ENCODE data around the gene ATP6V0B. TPM values are rescaled to one million over a fixed set of nuclear protein-coding genes. Genes with fewer than 3 reads are reported as not detected.

Gene ATP6V0B
- total RNA-seq, 2 donors from 2014 or later: 73.5 to 103 TPM

DNA sequence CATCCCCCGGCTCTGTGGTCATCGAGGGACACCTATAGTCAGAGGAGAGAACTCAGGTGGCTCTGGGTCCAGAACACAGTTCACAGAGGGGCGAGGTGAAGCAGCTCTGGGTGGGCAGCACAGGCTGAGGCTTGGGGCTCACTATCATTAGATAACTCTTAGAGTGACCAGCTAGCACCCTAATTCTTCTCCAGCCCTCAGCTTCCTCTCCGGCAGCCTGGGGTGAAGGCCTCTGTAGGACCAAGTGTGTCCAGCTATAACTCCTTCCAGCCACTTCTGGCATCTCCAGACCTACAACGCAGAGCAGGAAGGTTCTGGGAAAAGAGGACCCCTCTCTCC lies 39.8 kb upstream of the ATP6V0B start:
- TF ChIP-seq, protein P1, sequence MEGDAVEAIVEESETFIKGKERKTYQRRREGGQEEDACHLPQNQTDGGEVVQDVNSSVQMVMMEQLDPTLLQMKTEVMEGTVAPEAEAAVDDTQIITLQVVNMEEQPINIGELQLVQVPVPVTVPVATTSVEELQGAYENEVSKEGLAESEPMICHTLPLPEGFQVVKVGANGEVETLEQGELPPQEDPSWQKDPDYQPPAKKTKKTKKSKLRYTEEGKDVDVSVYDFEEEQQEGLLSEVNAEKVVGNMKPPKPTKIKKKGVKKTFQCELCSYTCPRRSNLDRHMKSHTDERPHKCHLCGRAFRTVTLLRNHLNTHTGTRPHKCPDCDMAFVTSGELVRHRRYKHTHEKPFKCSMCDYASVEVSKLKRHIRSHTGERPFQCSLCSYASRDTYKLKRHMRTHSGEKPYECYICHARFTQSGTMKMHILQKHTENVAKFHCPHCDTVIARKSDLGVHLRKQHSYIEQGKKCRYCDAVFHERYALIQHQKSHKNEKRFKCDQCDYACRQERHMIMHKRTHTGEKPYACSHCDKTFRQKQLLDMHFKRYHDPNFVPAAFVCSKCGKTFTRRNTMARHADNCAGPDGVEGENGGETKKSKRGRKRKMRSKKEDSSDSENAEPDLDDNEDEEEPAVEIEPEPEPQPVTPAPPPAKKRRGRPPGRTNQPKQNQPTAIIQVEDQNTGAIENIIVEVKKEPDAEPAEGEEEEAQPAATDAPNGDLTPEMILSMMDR (IDR thresholded peaks at IDR 0.05): no peak
- no peak for TF ChIP-seq POLR2A (IDR thresholded peaks at IDR 0.05)
- DNase-seq (no peak), ATAC-seq (no peak)
- 53 to 57% methylated on average over 5 of the region's 5 CpGs for WGBS, 2 donors
- Histone ChIP-seq H3K27me3 (no peaks in the 10 kb centered on the region), H3K27ac (peak overlapping the region in 3 of 4 donors; percentile 77 to 84 (median 80)), H3K9me3 (no peaks in the 10 kb centered on the region), H3K36me3 (replicated peaks in 1 of 2; ENCODE audit: insufficient read depth in 1 of 2, low read depth in 2 of 2) (no peaks in the 10 kb centered on the region), H3K4me1 (peaks cover 45% of the 10 kb centered on the region), H3K4me3 (no peak overlapping the region)
- intact Hi-C loops (cut with DNase I): loop anchor here (10.0 kb wide), 1 partner anchor 170 kb away; no protein-coding TSS in a partner anchor

DNA sequence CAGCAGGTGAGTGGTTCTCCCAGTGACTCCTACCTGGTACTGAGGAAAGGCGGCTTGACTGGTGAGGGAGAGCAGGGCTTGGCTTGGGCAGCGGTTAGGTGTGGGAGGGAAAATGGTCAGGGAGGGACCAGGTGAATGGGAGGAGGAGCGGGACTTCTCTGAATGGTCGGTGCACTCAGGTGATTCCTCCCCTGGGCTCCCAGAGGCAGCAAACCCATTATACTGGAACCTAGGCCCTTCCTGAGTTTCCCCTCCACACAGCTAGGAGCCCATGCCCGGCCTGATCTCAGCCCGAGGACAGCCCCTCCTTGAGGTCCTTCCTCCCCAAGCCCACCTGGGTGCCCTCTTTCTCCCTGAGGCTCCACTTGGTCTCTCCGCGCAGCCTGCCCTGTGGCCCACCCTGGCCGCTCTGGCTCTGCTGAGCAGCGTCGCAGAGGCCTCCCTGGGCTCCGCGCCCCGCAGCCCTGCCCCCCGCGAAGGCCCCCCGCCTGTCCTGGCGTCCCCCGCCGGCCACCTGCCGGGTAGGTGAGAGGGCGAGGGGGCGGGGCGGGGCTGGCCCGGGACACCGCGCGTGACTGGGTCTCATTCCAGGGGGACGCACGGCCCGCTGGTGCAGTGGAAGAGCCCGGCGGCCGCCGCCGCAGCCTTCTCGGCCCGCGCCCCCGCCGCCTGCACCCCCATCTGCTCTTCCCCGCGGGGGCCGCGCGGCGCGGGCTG lies 38.9 kb upstream of the ATP6V0B start:
- TF ChIP-seq, protein P1 (IDR thresholded peaks at IDR 0.05): peak in 1 of 7 experiments; percentile 2
- peak; percentile 44 to 69 (median 66) for TF ChIP-seq POLR2A (IDR thresholded peaks at IDR 0.05)
- intact Hi-C loops (cut with DNase I): loop anchor here (10.0 kb wide), 1 partner anchor 171 kb away; no protein-coding TSS in a partner anchor
- peak overlapping the region; percentile 65 to 84 (median 78) for H3K27ac ChIP-seq
- no peaks in the 10 kb centered on the region for H3K36me3 ChIP-seq (replicated peaks in 1 of 2; ENCODE audit: insufficient read depth in 1 of 2, low read depth in 2 of 2)
- ATAC-seq: peak; percentile 74
- 6 to 11% methylated on average over 8 to 25 of the region's 48 CpGs for WGBS, 2 donors
- no peaks in the 10 kb centered on the region for H3K27me3 ChIP-seq
- H3K4me1 ChIP-seq: peaks cover 45% of the 10 kb centered on the region
- DNase-seq: peak; percentile 72 to 87 (median 86)
- H3K9me3 ChIP-seq: no peaks in the 10 kb centered on the region
- peak overlapping the region in 1 of 2 donors; percentile 44 for H3K4me3 ChIP-seq

DNA sequence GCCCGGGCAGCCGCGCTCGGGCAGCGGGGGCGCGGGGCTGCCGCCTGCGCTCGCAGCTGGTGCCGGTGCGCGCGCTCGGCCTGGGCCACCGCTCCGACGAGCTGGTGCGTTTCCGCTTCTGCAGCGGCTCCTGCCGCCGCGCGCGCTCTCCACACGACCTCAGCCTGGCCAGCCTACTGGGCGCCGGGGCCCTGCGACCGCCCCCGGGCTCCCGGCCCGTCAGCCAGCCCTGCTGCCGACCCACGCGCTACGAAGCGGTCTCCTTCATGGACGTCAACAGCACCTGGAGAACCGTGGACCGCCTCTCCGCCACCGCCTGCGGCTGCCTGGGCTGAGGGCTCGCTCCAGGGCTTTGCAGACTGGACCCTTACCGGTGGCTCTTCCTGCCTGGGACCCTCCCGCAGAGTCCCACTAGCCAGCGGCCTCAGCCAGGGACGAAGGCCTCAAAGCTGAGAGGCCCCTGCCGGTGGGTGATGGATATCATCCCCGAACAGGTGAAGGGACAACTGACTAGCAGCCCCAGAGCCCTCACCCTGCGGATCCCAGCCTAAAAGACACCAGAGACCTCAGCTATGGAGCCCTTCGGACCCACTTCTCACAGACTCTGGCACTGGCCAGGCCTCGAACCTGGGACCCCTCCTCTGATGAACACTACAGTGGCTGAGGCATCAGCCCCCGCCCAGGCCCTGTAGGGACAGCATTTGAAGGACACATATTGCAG lies 38.2 kb upstream of the ATP6V0B start:
- Histone ChIP-seq H3K27ac (peak overlapping the region; percentile 65 to 84 (median 78)), H3K36me3 (replicated peaks in 1 of 2; ENCODE audit: insufficient read depth in 1 of 2, low read depth in 2 of 2) (no peaks in the 10 kb centered on the region), H3K27me3 (no peaks in the 10 kb centered on the region), H3K4me1 (peaks cover 45% of the 10 kb centered on the region), H3K4me3 (no peak overlapping the region), H3K9me3 (no peaks in the 10 kb centered on the region)
- WGBS, 2 donors: 4 to 20% methylated on average over 10 to 46 of the region's 56 CpGs
- peak; percentile 60 for ATAC-seq
- DNase-seq: peak; percentile 51 to 70 (median 60)
- TF ChIP-seq POLR2A (IDR thresholded peaks at IDR 0.05): peak; percentile 13 to 27 (median 23)
- TF ChIP-seq, protein P1 (IDR thresholded peaks at IDR 0.05): peak in 4 of 7 experiments; percentile 1 to 30 (median 20)
- intact Hi-C loops (cut with DNase I): loop anchor here (10.0 kb wide), 1 partner anchor 172 kb away; no protein-coding TSS in a partner anchor

DNA sequence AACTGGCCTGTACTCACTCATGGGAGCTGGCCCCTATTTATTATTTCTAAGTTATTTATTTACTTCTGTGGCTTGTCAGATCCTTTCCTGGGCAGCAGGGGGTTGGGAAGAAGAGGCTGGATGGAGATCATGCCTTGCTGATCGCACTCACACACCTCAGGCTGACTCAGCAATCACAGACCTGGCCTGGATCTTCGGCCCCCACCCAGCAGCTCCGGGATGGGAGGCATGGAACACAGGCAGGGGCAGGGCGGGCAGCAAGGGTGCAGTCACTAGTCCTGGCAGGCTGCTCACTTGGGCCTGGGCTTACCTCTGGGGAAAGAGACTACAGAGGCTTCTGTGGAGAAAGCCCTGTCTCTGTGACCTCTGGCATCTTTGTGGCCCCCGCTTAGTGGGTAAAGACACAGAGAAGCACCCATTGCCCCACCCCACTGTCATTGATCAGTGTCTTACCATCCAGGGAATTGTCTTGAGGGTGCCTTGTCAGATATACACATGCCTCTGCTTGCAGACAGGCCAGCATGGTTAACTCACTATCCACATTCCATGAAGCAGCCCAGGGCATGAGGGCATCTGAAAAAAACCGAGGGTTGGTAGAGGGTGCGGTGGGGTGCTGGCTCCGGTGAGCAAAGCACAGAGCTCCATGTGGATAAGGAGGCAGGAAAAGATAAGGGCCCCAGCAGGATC lies 37.4 kb upstream of the ATP6V0B start:
- Histone ChIP-seq H3K4me1 (peaks cover 45% of the 10 kb centered on the region), H3K27me3 (no peaks in the 10 kb centered on the region), H3K27ac (peak overlapping the region in 3 of 4 donors; percentile 77 to 84 (median 80)), H3K36me3 (replicated peaks in 1 of 2; ENCODE audit: insufficient read depth in 1 of 2, low read depth in 2 of 2) (no peaks in the 10 kb centered on the region), H3K4me3 (no peak overlapping the region), H3K9me3 (no peaks in the 10 kb centered on the region)
- WGBS, 2 donors: 49 to 73% methylated on average over 8 of the region's 8 CpGs
- ATAC-seq (no peak), DNase-seq (peak in 1 of 4 donors; percentile 32)
- TF ChIP-seq, protein P1 (IDR thresholded peaks at IDR 0.05): no peak
- TF ChIP-seq POLR2A (IDR thresholded peaks at IDR 0.05): no peak
- intact Hi-C loops (cut with DNase I): loop anchor here (10.0 kb wide), 1 partner anchor 173 kb away; no protein-coding TSS in a partner anchor

Data from body of pancreas (tissue), 4 donors.